ENCODE data around the gene IRAK2. TPM values are rescaled to one million over a fixed set of nuclear protein-coding genes. Genes with fewer than 3 reads are reported as not detected.
"Not testable (repeated sequence)": the region's sequence is repeated elsewhere in the genome, so short reads cannot be mapped to it uniquely, and the experiment has no call there.

IRAK2 gene
- polyA plus RNA-seq, 6 donors from 2014 or later = 8.2 to 12.6 (median 10.1) TPM

DNA sequence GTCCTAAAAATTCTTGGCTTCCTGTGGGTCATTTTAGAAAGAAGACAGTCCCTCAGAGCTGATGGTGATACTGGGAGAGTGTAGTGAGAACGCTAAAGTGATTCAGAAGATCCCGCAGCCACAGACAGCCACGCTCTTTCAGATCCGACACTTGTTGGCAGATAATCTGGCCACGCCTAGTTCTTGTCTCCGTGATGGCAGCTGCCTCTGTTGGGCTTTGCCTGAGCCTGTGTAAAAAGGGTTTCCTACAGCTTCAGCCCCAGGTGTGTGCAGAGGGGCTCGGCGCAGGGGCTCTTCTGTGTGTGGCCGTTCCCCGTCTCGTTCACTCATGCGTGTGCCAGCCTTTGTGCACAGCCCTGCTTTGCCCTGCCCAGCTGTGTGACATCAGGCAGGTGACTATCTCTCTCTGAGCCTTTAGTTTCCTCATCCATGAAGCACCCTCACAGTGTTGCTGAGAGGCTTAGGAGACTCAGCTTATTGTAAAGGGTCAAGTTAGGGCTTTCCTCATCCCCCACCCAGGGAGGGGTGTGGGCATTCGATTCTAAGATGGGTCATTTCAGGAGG, 6.3 kb downstream of the IRAK2 start:
- H3K4me3 Mint-ChIP-seq = peak overlapping the region in 2 of 8 donors; percentile 15 to 30
- no peaks in the 10 kb centered on the region for H3K27me3 Mint-ChIP-seq
- DNase-seq = no peak
- peaks cover 24 to 71% (median 27%) of the 10 kb centered on the region in 3 donors for H3K4me1 Mint-ChIP-seq
- peak; percentile 48 to 71 for ATAC-seq (ENCODE audit: low read depth in 2 of 2)
- H3K9me3 Mint-ChIP-seq = peaks cover 0 to 8% (median 7%) of the 10 kb centered on the region in 7 donors
- peaks cover 8 to 10% of the 10 kb centered on the region in 2 donors for H3K36me3 Mint-ChIP-seq
- H3K27ac Mint-ChIP-seq = peak overlapping the region in 4 of 6 donors; percentile 61 to 83 (median 72)

DNA sequence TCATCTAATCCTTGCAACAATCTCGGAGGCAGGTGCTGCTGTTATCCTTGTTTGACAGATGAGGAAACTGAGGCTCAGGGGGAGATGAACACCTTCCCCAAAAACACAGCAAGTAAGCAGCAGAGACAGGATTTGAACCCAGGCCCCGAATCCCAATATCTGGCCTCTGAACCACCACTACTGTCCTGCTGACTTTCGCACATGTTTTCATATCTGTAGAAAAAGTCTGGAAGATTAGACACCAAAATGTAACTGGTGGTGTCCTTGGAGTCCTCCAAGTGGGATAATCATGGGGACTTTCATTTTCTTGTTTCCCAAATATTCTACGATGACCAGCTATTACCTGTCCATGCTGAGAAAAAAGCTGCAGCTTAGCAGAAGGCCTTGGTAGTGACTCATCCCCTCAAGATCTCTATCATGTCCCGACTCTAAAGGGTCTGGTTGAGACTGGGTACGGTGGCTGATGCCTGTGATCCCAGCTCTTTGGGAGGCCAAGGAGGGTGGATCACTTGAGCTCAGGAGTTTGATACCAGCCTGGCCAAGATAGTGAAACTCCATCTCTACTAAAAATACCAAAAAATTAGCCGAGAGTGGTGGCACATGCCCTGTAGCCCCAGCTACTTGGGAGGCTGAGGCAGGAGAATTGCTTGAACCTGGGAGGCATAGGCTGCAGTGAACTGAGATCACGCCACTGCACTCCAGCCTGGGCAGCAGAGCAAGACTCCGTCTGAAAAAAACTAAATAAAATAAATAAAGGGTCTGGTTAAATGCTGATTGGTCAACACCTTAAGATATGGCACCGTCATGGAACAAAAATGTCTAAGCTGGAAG, 8.6 kb downstream of the IRAK2 start:
- Mint-ChIP-seq H3K36me3 (peaks cover 9 to 10% of the 10 kb centered on the region in 2 donors), H3K4me1 (peaks cover 16 to 49% (median 22%) of the 10 kb centered on the region in 3 donors), H3K27me3 (no peaks in the 10 kb centered on the region), H3K9me3 (peaks cover 0 to 8% (median 7%) of the 10 kb centered on the region in 7 donors), H3K4me3 (peak overlapping the region in 1 of 8 donors; percentile 66), H3K27ac (peak overlapping the region; percentile 9 to 82 (median 59))
- DNase-seq (no peak), ATAC-seq (ENCODE audit: low read depth in 2 of 2) (no peak)

DNA sequence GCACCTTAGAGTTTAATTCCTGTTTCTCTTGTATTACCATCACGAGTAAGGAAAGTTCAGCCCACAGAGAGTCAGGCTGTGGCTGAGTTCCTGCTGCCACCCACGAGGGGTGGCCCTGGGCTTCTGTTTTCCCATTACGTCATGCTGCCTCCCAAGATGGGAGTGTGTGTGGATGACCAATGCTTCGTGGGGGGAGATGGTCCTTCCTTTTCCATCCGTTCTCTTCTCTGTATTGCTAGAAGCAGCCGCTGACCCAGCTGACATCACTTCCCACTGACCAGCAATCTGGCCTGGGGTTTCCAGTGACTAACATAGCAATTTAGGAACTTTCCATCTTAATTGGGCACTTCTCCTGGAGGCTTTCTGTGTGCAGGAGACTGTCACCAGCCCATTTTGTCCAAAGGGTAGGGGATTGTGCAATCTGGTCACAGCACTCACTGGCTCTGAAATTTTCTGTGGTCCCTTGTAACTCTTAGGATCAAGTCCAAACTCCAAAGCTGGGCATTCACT, 9.3 kb downstream of the IRAK2 start:
- peaks cover 0 to 4% (median 2%) of the 10 kb centered on the region in 7 donors for H3K9me3 Mint-ChIP-seq
- H3K36me3 Mint-ChIP-seq = peaks cover 4% of the 10 kb centered on the region in 2 donors
- ATAC-seq (ENCODE audit: low read depth in 2 of 2) (peak; percentile 32 to 41), DNase-seq (no peak)
- H3K4me3 Mint-ChIP-seq = peak overlapping the region in 1 of 8 donors; percentile 66
- H3K27ac Mint-ChIP-seq = peak overlapping the region; percentile 55 to 83 (median 78)
- no peaks in the 10 kb centered on the region for H3K27me3 Mint-ChIP-seq
- H3K4me1 Mint-ChIP-seq = peaks cover 12 to 46% (median 15%) of the 10 kb centered on the region in 3 donors

DNA sequence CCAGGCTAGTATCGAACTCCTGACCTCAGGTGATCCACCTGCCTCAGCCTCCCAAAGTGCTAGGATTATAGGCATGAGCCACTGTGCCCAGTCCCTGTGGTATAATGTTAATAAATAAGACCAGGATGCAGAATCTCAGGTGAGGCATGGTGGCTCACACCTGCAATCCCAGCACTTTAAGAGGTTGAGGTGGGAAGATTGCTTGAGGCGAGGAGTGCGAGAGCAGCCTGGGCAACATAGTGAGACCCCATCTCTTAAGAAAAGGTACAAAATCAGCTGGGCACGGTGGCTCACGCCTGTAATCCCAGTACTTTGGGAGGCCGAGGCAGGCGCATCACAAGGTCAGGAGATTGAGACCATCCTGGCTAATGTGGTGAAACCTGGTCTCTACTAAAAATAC, 10.6 kb downstream of the IRAK2 start:
- peaks cover 17 to 48% (median 20%) of the 10 kb centered on the region in 3 donors for H3K4me1 Mint-ChIP-seq
- not testable (repeated sequence) for H3K36me3 Mint-ChIP-seq; ATAC-seq (ENCODE audit: low read depth in 2 of 2); H3K9me3 Mint-ChIP-seq; H3K27me3 Mint-ChIP-seq; H3K4me3 Mint-ChIP-seq; DNase-seq; H3K27ac Mint-ChIP-seq

DNA sequence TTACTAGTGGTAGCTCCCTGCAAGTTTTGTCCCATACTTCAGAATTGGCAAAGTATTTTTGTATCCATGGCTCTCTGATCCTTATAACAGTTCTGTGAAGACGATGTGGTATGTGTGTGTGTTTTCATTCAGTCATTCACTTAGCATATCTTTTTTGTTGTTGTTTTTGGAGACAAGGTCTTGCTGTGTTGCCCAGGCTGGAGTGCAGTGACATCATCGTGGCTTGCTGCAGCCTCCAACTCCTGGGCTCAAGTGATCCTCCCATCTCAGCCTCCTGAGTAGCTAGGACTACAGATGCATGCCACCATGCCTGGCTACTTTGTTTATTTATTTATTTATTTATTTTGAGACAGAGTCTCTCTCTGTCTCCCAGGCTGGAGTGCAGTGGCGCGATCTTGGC, 11.4 kb downstream of the IRAK2 start:
- H3K27ac Mint-ChIP-seq = peak overlapping the region in 2 of 6 donors; percentile 38 to 51
- not testable (repeated sequence) for DNase-seq; H3K27me3 Mint-ChIP-seq; H3K9me3 Mint-ChIP-seq; ATAC-seq (ENCODE audit: low read depth in 2 of 2); H3K4me3 Mint-ChIP-seq
- peaks cover 4 to 12% of the 10 kb centered on the region in 2 donors for H3K36me3 Mint-ChIP-seq
- H3K4me1 Mint-ChIP-seq = peaks cover 16 to 48% (median 20%) of the 10 kb centered on the region in 3 donors

DNA sequence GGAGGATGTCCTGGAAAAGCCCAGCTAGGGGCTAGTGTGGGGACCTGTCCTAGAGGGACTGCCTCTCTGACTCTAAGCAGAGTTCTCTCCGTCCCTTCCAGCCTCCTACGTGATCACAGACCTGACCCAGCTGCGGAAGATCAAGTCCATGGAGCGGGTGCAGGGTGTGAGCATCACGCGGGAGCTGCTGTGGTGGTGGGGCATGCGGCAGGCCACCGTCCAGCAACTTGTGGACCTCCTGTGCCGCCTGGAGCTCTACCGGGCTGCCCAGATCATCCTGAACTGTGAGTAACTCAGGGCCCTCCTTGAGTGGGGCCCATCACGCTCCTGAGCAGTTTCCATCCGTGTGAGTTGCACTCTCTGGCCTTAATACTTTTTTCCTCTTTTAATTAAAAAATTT, 13.0 kb downstream of the IRAK2 start:
- Mint-ChIP-seq H3K4me3 (no peak overlapping the region), H3K27me3 (no peaks in the 10 kb centered on the region), H3K27ac (peak overlapping the region in 1 of 6 donors; percentile 24), H3K9me3 (no peaks in the 10 kb centered on the region), H3K4me1 (peaks cover 21 to 55% (median 28%) of the 10 kb centered on the region in 3 donors), H3K36me3 (peaks cover 9 to 12% of the 10 kb centered on the region in 2 donors)
- ATAC-seq (ENCODE audit: low read depth in 2 of 2) (no peak), DNase-seq (no peak)

DNA sequence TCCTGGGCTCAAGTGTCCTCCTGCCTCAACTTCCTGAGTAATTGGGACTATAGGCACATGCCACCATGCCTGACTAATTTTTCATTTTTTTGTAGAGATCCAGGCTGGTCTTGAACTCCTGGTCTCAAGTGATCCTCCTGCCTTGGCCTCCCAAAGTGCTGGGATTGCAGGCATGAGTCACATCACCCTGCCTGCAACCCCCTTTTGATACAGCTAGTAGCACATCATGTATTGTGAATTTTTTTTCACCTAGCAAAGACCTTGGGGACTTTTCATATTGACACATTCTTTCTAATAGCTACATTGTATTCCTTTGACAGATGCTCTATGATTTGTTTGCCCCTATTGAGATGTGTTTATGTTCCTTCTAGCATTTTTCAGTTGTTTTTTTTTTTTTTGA, 14.2 kb downstream of the IRAK2 start:
- ATAC-seq (ENCODE audit: low read depth in 2 of 2) = no peak
- Mint-ChIP-seq H3K9me3 (no peaks in the 10 kb centered on the region), H3K4me1 (peaks cover 21 to 55% (median 32%) of the 10 kb centered on the region in 3 donors), H3K4me3 (no peak overlapping the region), H3K27me3 (no peaks in the 10 kb centered on the region), H3K27ac (peak overlapping the region in 4 of 6 donors; percentile 21 to 89 (median 57)), H3K36me3 (peaks cover 9 to 12% of the 10 kb centered on the region in 2 donors)
- DNase-seq = no peak

DNA sequence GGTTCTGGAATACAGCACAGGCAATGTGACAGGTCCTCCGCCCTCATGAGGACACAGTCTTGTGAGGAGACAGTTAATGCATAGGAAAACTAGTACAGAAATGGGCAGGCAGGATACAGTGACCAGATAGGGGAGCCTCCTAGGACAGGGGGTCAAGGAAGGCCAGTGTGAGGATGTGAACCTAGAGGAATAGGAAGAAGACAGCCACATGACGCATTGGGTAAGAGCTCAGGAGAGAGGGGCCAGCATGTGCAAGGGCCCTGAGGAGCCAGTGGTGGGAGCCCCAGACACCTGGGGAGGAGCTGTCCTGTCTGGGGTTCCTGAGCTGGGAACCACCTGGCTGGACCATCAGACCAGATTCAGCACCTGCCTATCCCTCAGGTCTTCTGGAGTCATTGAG, 15.6 kb downstream of the IRAK2 start:
- H3K4me1 Mint-ChIP-seq = peaks cover 21 to 57% (median 38%) of the 10 kb centered on the region in 3 donors
- H3K27ac Mint-ChIP-seq = peak overlapping the region in 5 of 6 donors; percentile 61 to 95 (median 88)
- peak overlapping the region in 4 of 8 donors; percentile 29 to 75 (median 46) for H3K4me3 Mint-ChIP-seq
- ATAC-seq (ENCODE audit: low read depth in 2 of 2) (no peak), DNase-seq (no peak)
- H3K36me3 Mint-ChIP-seq = peaks cover 9 to 12% of the 10 kb centered on the region in 2 donors
- H3K9me3 Mint-ChIP-seq = no peaks in the 10 kb centered on the region
- no peaks in the 10 kb centered on the region for H3K27me3 Mint-ChIP-seq

DNA sequence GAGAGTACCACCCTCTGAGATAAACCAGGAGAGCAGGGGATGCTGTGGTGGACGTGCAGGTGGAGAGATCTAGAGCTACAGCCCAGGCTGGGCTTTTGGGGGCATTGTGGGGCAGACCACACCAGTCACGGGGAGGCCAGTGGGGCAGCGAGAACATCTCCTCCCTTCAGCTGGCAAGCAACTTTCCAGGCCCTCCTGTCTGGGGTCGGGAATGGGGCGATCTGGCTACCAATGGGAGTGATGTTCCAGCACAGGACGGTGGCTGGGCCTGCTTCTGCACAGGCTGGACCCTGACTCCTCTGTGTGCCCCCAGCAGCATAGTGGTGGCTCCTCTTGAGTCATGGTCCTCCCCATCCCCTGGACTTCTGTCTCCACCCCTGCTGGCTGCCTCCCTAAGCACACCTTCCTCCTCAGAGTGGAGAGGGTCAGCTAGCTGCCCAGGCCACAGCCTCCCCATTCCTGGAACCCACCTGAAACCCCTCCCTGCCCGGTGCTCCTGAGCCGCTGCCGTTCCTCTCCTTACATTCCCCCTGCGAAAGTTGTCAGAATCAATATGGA, 16.1 kb downstream of the IRAK2 start:
- H3K4me1 Mint-ChIP-seq = peaks cover 21 to 60% (median 41%) of the 10 kb centered on the region in 3 donors
- no peaks in the 10 kb centered on the region for H3K27me3 Mint-ChIP-seq
- peak overlapping the region in 6 of 8 donors; percentile 61 to 85 (median 71) for H3K4me3 Mint-ChIP-seq
- peak overlapping the region; percentile 60 to 96 (median 89) for H3K27ac Mint-ChIP-seq
- peaks cover 8 to 12% of the 10 kb centered on the region in 2 donors for H3K36me3 Mint-ChIP-seq
- ATAC-seq (ENCODE audit: low read depth in 2 of 2) (no peak), DNase-seq (no peak)
- no peaks in the 10 kb centered on the region for H3K9me3 Mint-ChIP-seq

DNA sequence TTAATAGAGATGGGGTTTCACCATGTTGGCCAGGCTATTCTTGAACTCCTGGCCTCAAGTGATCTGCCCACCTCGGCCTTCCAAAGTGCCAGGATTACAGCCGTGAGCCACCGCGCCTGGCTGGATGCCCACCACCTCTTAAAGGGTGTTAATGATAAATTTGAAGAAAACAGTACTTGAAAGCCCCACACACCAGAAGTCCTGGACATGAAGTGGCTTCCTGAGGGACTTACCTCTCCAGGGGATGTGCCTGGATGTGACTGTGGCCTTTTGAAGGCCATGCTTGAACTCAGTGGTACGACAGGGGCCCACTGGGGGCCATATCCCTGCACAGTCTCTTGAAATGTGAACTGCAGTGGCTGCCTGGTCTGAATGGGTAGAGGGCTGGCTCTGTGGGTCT, 18.2 kb downstream of the IRAK2 start:
- Mint-ChIP-seq H3K27ac (peak overlapping the region in 1 of 6 donors; percentile 49), H3K27me3 (no peaks in the 10 kb centered on the region), H3K4me3 (peak overlapping the region in 1 of 8 donors; percentile 9), H3K4me1 (peaks cover 31 to 76% (median 60%) of the 10 kb centered on the region in 3 donors), H3K36me3 (peaks cover 9 to 12% of the 10 kb centered on the region in 2 donors), H3K9me3 (no peaks in the 10 kb centered on the region)
- ATAC-seq (ENCODE audit: low read depth in 2 of 2) (no peak), DNase-seq (no peak)

DNA sequence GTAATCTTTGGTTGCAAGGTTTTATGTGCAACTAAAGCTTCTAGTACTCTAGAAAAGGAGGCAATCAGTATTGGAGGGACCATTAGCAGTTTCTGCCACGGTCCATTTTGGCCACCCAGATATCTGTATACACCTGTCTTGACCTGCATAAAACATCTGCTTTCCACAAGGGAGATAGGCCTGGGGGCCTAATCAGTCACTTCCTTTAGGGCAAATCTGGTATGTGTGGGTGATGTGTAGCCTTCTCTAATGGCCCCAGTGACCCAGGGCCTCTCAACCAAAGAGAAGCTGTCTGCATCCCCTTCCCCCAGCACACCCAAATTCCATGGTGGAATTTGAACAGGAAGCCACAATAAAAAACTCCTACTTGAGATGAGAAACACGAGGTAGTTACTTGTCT, 19.5 kb downstream of the IRAK2 start:
- Mint-ChIP-seq H3K4me1 (peaks cover 37 to 79% (median 71%) of the 10 kb centered on the region in 3 donors), H3K9me3 (no peaks in the 10 kb centered on the region), H3K4me3 (no peak overlapping the region), H3K36me3 (peaks cover 9 to 12% of the 10 kb centered on the region in 2 donors), H3K27me3 (no peaks in the 10 kb centered on the region), H3K27ac (peak overlapping the region in 3 of 6 donors; percentile 16 to 49 (median 41))
- DNase-seq (no peak), ATAC-seq (ENCODE audit: low read depth in 2 of 2) (no peak)

DNA sequence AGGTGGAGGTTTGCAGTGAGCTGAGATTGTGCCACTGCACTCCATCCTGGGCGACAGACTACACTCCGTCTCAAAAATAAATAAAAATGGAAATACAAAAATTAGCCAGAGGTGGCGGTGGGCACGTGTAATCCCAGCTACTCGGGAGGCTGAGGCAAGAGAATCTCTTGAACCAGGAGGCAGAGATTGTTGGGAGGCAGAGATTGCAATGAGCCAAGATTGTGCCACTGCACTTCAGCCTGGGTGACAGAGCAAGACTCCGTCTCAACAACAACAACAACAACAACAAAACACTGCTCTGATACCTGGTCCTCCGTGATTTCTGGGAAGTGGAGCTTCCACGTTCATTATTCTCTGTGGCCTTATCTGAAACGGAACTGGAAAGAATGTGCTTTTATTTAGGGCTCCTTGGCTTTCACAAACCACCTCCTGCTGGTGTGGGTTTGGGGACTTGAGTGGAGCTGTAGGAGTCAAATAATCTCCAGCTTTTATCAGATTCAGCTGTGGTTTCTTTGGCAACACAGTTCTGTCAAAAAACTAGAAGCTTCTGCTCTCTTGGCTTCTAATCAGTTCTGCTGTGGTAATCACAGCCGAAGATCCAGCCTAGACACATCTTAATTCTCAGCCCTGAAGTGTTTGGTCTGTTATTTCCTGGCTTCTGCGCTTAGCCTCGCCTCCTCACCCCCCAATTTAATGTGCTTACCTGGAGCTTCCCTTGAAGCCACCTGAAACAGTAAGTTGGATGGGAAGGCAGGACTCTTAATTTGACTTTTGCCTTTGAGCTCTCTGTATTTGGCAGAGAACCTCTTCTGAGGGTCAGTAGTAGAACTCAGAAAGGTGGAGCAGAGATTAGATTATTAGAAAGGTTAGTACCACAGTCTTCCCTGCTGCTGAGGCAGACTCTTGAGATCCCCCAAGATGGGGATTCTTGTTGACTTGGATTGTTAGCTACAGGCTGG, 21.4 kb downstream of the IRAK2 start:
- H3K27ac Mint-ChIP-seq = peak overlapping the region in 5 of 6 donors; percentile 47 to 96 (median 91)
- H3K9me3 Mint-ChIP-seq = no peaks in the 10 kb centered on the region
- H3K4me1 Mint-ChIP-seq = peaks cover 34 to 78% (median 61%) of the 10 kb centered on the region in 3 donors
- ATAC-seq (ENCODE audit: low read depth in 2 of 2) (no peak), DNase-seq (no peak)
- no peaks in the 10 kb centered on the region for H3K27me3 Mint-ChIP-seq
- peaks cover 0 to 9% of the 10 kb centered on the region in 2 donors for H3K36me3 Mint-ChIP-seq
- H3K4me3 Mint-ChIP-seq = peak overlapping the region in 4 of 8 donors; percentile 18 to 61 (median 50)
